Gastroesophageal sphincter (tissue), 4 donors: Measurements from ENCODE around the gene PHLDA1. TPM values are rescaled to one million over a fixed set of nuclear protein-coding genes. Genes with fewer than 3 reads are reported as not detected.
"Not testable (repeated sequence)": the region's sequence is repeated elsewhere in the genome, so short reads cannot be mapped to it uniquely, and the experiment has no call there.

Experiments used
- ATAC-seq: fragments of 150-250 bp; one replicate; pipeline ENCODE4 v1.9.1; 2016; ENCODE audit warnings: mild to moderate bottlenecking, moderate library complexity
- H3K27ac ChIP-seq, 4 donors: fragments of 200-600 bp; sonication (generic) in 3 of 4; 1 replicate in 3 of 4; 2 replicates in 1 of 4; pipeline ENCODE4 v1.5.1; 2016 to 2019
- H3K27me3 ChIP-seq: fragments of 200-600 bp; sonication (generic); one replicate; pipeline ENCODE4 v1.5.1; 2019
- H3K36me3 ChIP-seq, 2 donors: fragments of 200-600 bp; sonication (generic); one replicate each; pipeline ENCODE4 v1.5.1; 2019; ENCODE audit warnings: control low read depth in 1 of 2
- H3K4me1 ChIP-seq, 3 donors: fragments of 200-600 bp; sonication (generic); 1 replicate in 2 of 3; 2 replicates in 1 of 3; pipeline ENCODE4 v1.5.1; 2016 to 2019; ENCODE audit warnings: control low read depth in 2 of 3
- H3K4me3 ChIP-seq, 2 donors: fragments of 200-600 bp; sonication (generic); one replicate each; pipeline ENCODE4 v1.5.1; 2019; ENCODE audit warnings: mild to moderate bottlenecking in 1 of 2, moderate library complexity in 1 of 2
- H3K9me3 ChIP-seq, 3 donors: fragments of 200-600 bp; sonication (generic); one replicate each; pipeline ENCODE4 v1.5.1; 2017 to 2019; ENCODE audit warnings: control low read depth in 2 of 3
- CTCF ChIP-seq, 4 experiments: fragments of 200-600 bp in 2 of 4; fragments of 450-650 bp in 2 of 4; sonication (generic) in 1 of 4; IDR thresholded peaks; one replicate each; pipeline ENCODE4 v1.5.1; 2017 to 2019; ENCODE audit warnings: antibody characterized with exemption in 4 of 4, mild to moderate bottlenecking in 2 of 4, moderate library complexity in 2 of 4
- EP300 ChIP-seq: sonication (generic); formaldehyde crosslinking; IDR thresholded peaks from one replicate; pipeline ENCODE4 v1.6.1; 2017; ENCODE audit warnings: antibody characterized with exemption, mild to moderate bottlenecking
- POLR2A ChIP-seq, 2 donors: fragments of 450-650 bp; IDR thresholded peaks; one replicate each; pipeline ENCODE4 v1.6.1; 2017; ENCODE audit warnings: antibody characterized with exemption in 2 of 2, mild to moderate bottlenecking in 2 of 2, moderate library complexity in 1 of 2
- POLR2AphosphoS5 ChIP-seq: sonication (generic); formaldehyde crosslinking; IDR thresholded peaks from one replicate; pipeline ENCODE4 v1.6.1; 2017; ENCODE audit warnings: antibody characterized with exemption
- WGBS, 2 donors: methylation state at CpG; one replicate each; pipeline ENCODE4 v1.1.5; 2018; ENCODE audit warnings: low coverage in 1 of 2; 5-methylcytosine and 5-hydroxymethylcytosine counted together
- total RNA-seq, 4 donors: library from RNA; depleted of rRNA; stranded (reverse); fragments of >200 nt; gene quantifications; one replicate each; pipeline ENCODE4 v1.1.0, GENCODE V29; 2016

PHLDA1 gene
- total RNA-seq, 4 donors from 2014 or later = 4.4 to 14.4 (median 7.6) TPM

DNA sequence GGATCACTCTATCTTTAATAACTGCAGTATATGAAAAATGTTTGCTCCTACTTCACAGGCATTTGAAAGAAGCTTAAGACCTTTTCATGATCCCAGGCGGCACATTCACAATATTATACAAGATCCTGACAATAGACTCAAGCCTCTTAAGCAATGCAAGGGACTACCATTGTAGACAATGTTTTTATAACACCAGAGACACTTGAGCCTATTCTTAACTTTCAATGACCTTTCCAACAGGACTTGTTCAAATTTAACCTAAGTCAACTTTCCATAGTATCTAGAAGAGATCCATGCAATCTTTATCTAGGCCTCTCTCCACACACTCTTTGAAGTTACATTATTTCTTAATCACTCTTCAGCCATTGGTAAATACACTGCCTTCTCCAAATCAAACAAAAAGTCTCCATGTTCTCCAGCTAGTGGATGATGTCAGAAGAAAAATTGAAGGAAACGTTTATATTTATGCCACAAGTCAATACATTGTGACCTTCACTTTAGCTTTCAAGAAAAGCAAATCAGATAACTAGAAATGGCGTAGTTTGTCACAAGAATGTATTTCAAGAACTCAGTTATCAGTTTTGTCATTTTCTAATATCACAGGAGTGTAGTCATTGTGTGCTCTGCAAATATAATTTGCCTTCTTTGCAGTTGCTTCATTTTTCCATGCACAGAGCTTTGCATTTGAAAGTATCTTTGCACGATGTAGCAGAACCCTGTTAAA is 41.2 kb downstream of the PHLDA1 start:
- H3K27me3 ChIP-seq = no peaks in the 10 kb centered on the region
- no peaks in the 10 kb centered on the region for H3K36me3 ChIP-seq
- no peak overlapping the region for H3K4me3 ChIP-seq
- no peak for ATAC-seq
- H3K4me1 ChIP-seq = peaks cover 0 to 4% (median 0%) of the 10 kb centered on the region in 3 donors
- H3K9me3 ChIP-seq = no peaks in the 10 kb centered on the region
- WGBS, 2 donors = 66% methylated on average over 4 of the region's 4 CpGs
- no peak overlapping the region for H3K27ac ChIP-seq
- TF ChIP-seq CTCF (IDR thresholded peaks at IDR 0.05) = no peak
- TF ChIP-seq POLR2AphosphoS5 = no peak
- TF ChIP-seq POLR2A (IDR thresholded peaks at IDR 0.05) = no peak
- TF ChIP-seq EP300 = no peak

GRCh38 chr12:75987709-75988108 is 43.9 kb downstream of the PHLDA1 start:
- WGBS, 2 donors = 100% methylated on average over 1 of the region's 1 CpG; no CpG with 5 or more reads in 1 of the 2 donors
- not testable (repeated sequence) for H3K27me3 ChIP-seq, H3K27ac ChIP-seq, H3K36me3 ChIP-seq, H3K9me3 ChIP-seq, H3K4me1 ChIP-seq, H3K4me3 ChIP-seq, ATAC-seq

GRCh38 chr12:75986001-75986746 is 45.4 kb downstream of the PHLDA1 start:
- TF ChIP-seq EP300 (no peak), CTCF (IDR thresholded peaks at IDR 0.05) (no peak), POLR2A (IDR thresholded peaks at IDR 0.05) (no peak), POLR2AphosphoS5 (no peak)
- Histone ChIP-seq H3K4me3 (no peak overlapping the region), H3K4me1 (peaks cover 0 to 10% (median 0%) of the 10 kb centered on the region in 3 donors), H3K36me3 (no peaks in the 10 kb centered on the region), H3K9me3 (no peaks in the 10 kb centered on the region), H3K27ac (no peak overlapping the region), H3K27me3 (no peaks in the 10 kb centered on the region)
- no peak for ATAC-seq
- 38 to 46% methylated on average over 6 to 9 of the region's 9 CpGs for WGBS, 2 donors

- Histone ChIP-seq H3K4me3 (no peak overlapping the region), H3K27me3 (no peaks in the 10 kb centered on the region), H3K9me3 (no peaks in the 10 kb centered on the region), H3K36me3 (no peaks in the 10 kb centered on the region), H3K4me1 (peaks cover 0 to 11% (median 0%) of the 10 kb centered on the region in 3 donors), H3K27ac (no peak overlapping the region)
- TF ChIP-seq CTCF (IDR thresholded peaks at IDR 0.05) = no peak
- TF ChIP-seq POLR2A (IDR thresholded peaks at IDR 0.05) = no peak
- no peak for TF ChIP-seq POLR2AphosphoS5
- TF ChIP-seq EP300 = no peak
- ATAC-seq = no peak
- WGBS, 2 donors = 53 to 67% methylated on average over 5 of the region's 5 CpGs
These were observed 46.0 kb downstream of the PHLDA1 start for GRCh38 chr12:75985566-75985965.

DNA sequence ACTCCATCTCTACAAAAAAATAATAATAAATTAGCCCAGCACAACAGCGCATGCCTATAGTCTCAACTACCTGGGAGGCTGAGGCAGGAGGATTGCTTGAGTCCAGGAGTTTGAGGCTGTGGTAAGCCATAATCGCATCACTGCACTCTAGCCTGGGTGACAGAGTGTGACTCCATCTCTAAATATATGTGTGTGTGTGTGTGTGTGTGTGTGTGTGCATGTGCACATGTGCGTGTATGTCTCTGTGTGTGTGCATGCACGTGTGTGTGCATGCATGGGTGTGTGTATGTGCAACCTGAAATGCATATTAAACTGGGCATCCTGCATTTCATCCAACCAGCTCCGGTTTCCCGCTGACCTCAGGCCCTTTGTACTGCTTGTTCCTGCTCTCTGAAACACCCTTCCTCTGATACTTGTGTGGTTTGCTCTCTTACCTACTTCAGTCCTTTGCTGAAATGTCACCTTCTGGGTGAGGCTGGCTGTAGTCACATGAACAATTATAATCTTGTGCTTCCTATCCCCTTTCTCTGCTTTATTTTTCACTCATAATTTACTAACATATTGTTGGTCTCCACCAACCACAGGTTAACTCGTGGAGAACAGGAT is 46.9 kb downstream of the PHLDA1 start:
- no peak for ATAC-seq
- H3K36me3 ChIP-seq = no peaks in the 10 kb centered on the region
- H3K9me3 ChIP-seq = no peaks in the 10 kb centered on the region
- TF ChIP-seq EP300 = no peak
- TF ChIP-seq CTCF (IDR thresholded peaks at IDR 0.05) = no peak
- no peak for TF ChIP-seq POLR2AphosphoS5
- no peak for TF ChIP-seq POLR2A (IDR thresholded peaks at IDR 0.05)
- peaks cover 0 to 11% (median 0%) of the 10 kb centered on the region in 3 donors for H3K4me1 ChIP-seq
- H3K27me3 ChIP-seq = no peaks in the 10 kb centered on the region
- WGBS, 2 donors = 90 to 100% methylated on average over 1 to 6 of the region's 7 CpGs
- H3K27ac ChIP-seq = no peak overlapping the region
- no peak overlapping the region for H3K4me3 ChIP-seq

DNA sequence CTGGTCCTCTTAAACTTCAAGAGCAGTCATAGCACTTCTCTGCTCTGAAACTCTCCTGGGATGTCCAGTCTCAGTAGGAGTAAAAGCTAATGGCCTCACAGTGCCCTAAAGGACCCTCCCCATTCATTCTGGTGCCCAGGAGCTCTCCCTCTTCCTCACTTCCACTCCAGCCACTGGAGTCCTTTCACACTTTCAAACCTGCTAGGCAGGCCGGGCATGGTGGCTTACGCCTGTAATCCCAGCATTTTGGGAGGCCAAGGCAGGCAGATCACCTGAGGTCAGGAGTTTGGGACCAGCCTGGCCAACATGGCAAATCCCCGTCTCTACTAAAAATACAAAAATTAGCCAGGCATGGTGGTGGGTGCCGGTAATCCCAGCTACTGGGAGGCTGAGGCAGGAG is 47.7 kb downstream of the PHLDA1 start:
- H3K27ac ChIP-seq, ATAC-seq: not testable (repeated sequence)
- WGBS, 2 donors = 83% methylated on average over 1 of the region's 4 CpGs; no CpG with 5 or more reads in 1 of the 2 donors

More for the DNA sequence above, 47.7 kb downstream of the PHLDA1 start:
- not testable (repeated sequence) for H3K36me3 ChIP-seq, H3K4me3 ChIP-seq, H3K9me3 ChIP-seq, H3K27me3 ChIP-seq
- peaks cover 0 to 13% (median 0%) of the 10 kb centered on the region in 3 donors for H3K4me1 ChIP-seq
